H1 (cell line): Measurements from ENCODE around the gene GRIP2. TPM values are rescaled to one million over a fixed set of nuclear protein-coding genes. Genes with fewer than 3 reads are reported as not detected.

ENCODE experiments used
- CTCF ChIA-PET: fragments of 300-600 bp; sonication (Branson Sonifier 250); formaldehyde crosslinking; loops from one replicate; lab custom pipeline; 2021; ENCODE audit not compliant: partially characterized antibody; lab: Charles Lee
- POLR2A ChIA-PET: fragments of 300-600 bp; sonication (Branson Sonifier 250); formaldehyde crosslinking; loops from one replicate; lab custom pipeline; 2021; ENCODE audit warnings: inconsistent platforms; ENCODE audit not compliant: partially characterized antibody; lab: Charles Lee
- DNase-seq, 2 experiments: peaks; one replicate each; pipeline versions ENCODE4 v3.0.0 to v3.0.0-alpha.2; 2010 to 2022; ENCODE audit warnings: low spot score in 2 of 2, low read depth in 1 of 2, mixed read lengths in 1 of 2
- FAIRE-seq: peaks from 2 replicates; lab custom pipeline; 2011; peaks lifted over from hg19 to GRCh38; lab: Jason Lieb, UNC
- H2AFZ ChIP-seq: 2 replicates; pipeline ENCODE4 v1.8.1; 2012; ENCODE audit warnings: low read length, inconsistent platforms
- H2AK5ac ChIP-seq: 2 replicates; pipeline ENCODE4 v1.6.1; 2013; ENCODE audit warnings: low read depth, low read length
- H2BK120ac ChIP-seq: replicated peaks from 2 replicates; pipeline ENCODE3; 2013; ENCODE audit warnings: low read depth, low read length, inconsistent platforms
- H2BK12ac ChIP-seq: 2 replicates; pipeline ENCODE4 v1.6.1; 2013; ENCODE audit warnings: low read depth, low read length
- H2BK15ac ChIP-seq: 2 replicates; pipeline ENCODE4 v1.6.1; 2013; ENCODE audit warnings: low read length
- H2BK20ac ChIP-seq: 2 replicates; pipeline ENCODE4 v1.6.1; 2013; ENCODE audit warnings: low read length
- H2BK5ac ChIP-seq: 2 replicates; pipeline ENCODE4 v1.6.1; 2013; ENCODE audit warnings: low read depth, low read length
- H3K14ac ChIP-seq: 2 replicates; pipeline ENCODE4 v1.6.1; 2013; ENCODE audit warnings: inconsistent platforms; ENCODE audit not compliant: insufficient read length
- H3K18ac ChIP-seq: 2 replicates; pipeline ENCODE4 v1.6.1; 2013; ENCODE audit warnings: low read length; ENCODE audit errors: extremely low read depth
- H3K23ac ChIP-seq: 2 replicates; pipeline ENCODE4 v1.6.1; 2013; ENCODE audit warnings: inconsistent platforms; ENCODE audit not compliant: insufficient read length
- H3K23me2 ChIP-seq: 2 replicates; pipeline ENCODE4 v1.6.1; 2013; ENCODE audit warnings: low read depth, low read length
- H3K27ac ChIP-seq: 2 replicates; pipeline ENCODE4 v1.6.1; 2011; ENCODE audit warnings: low read depth, low read length, inconsistent platforms
- H3K27me3 ChIP-seq, 4 experiments: replicated peaks in 1 of 4; 1 replicate in 1 of 4; 2 replicates in 3 of 4; pipeline versions ENCODE4 v1.6.1 to v1.8.1; 2011 to 2013; ENCODE audit warnings: low read length in 3 of 4, mild to moderate bottlenecking in 3 of 4, inconsistent platforms in 2 of 4, mixed read lengths in 2 of 4, moderate library complexity in 1 of 4; ENCODE audit not compliant: control insufficient read depth in 3 of 4, insufficient read depth in 3 of 4; ENCODE audit errors: extremely low read depth in 1 of 4
- H3K36me3 ChIP-seq, 4 experiments: 2 replicates each; pipeline versions ENCODE4 v1.6.1 to v1.8.1; 2011 to 2013; ENCODE audit warnings: mild to moderate bottlenecking in 4 of 4, low read length in 3 of 4, moderate library complexity in 2 of 4, control low read depth in 1 of 4, inconsistent platforms in 1 of 4; ENCODE audit not compliant: insufficient read depth in 4 of 4, control insufficient read depth in 2 of 4
- H3K4ac ChIP-seq: replicated peaks from 2 replicates; pipeline ENCODE3; 2013; ENCODE audit warnings: low read length, low read depth, mixed read lengths, inconsistent platforms; ENCODE audit not compliant: insufficient read length
- H3K4me1 ChIP-seq, 4 experiments: replicated peaks in 1 of 4; 1 replicate in 1 of 4; 2 replicates in 3 of 4; pipeline versions ENCODE4 v1.6.1 to v1.8.1; 2011 to 2013; ENCODE audit warnings: low read length in 3 of 4, inconsistent platforms in 2 of 4, mixed read lengths in 1 of 4; ENCODE audit not compliant: insufficient read depth in 4 of 4, control insufficient read depth in 3 of 4
- H3K4me2 ChIP-seq, 2 experiments: 2 replicates each; pipeline versions ENCODE4 v1.6.1 to v1.8.1; 2011 to 2013; ENCODE audit warnings: low read depth in 2 of 2, low read length in 2 of 2, control low read depth in 1 of 2, inconsistent platforms in 1 of 2, mild to moderate bottlenecking in 1 of 2; ENCODE audit not compliant: insufficient read depth in 1 of 2
- H3K4me3 ChIP-seq, 4 experiments: fragments of 200-600, 300-600 bp in 1 of 4; sonication (generic), shearing (Covaris generic), sonication (Bioruptor Twin) in 1 of 4; 2 replicates each; pipeline versions ENCODE4 v1.5.1 to v1.8.1; 2011 to 2016; ENCODE audit warnings: low read length in 4 of 4, low read depth in 3 of 4, control low read depth in 2 of 4, inconsistent platforms in 2 of 4, mild to moderate bottlenecking in 2 of 4, mixed read lengths in 1 of 4, moderate library complexity in 1 of 4; ENCODE audit not compliant: insufficient read depth in 2 of 4; ENCODE audit errors: extremely low read depth in 1 of 4
- H3K56ac ChIP-seq: replicated peaks from 2 replicates; pipeline ENCODE3; 2013; ENCODE audit warnings: low read depth, mild to moderate bottlenecking, mixed read lengths, low read length, inconsistent platforms; ENCODE audit not compliant: insufficient read length
- H3K79me1 ChIP-seq: 2 replicates; pipeline ENCODE4 v1.6.1; 2013; ENCODE audit warnings: low read depth, low read length, control low read depth
- H3K79me2 ChIP-seq, 2 experiments: 2 replicates each; pipeline versions ENCODE4 v1.6.1 to v1.8.1; 2012 to 2013; ENCODE audit warnings: low read length in 2 of 2, mild to moderate bottlenecking in 2 of 2, inconsistent platforms in 1 of 2; ENCODE audit not compliant: insufficient read depth in 2 of 2, control insufficient read depth in 1 of 2
- H3K9ac ChIP-seq, 4 experiments: replicated peaks in 1 of 4; 1 replicate in 1 of 4; 2 replicates in 3 of 4; pipeline versions ENCODE4 v1.6.1 to v1.8.1; 2011 to 2013; ENCODE audit warnings: low read depth in 3 of 4, low read length in 3 of 4, control low read depth in 2 of 4, mild to moderate bottlenecking in 2 of 4, moderate library complexity in 2 of 4, inconsistent platforms in 1 of 4; ENCODE audit errors: extremely low read depth in 1 of 4
- H3K9me3 ChIP-seq, 2 experiments: 2 replicates each; pipeline versions ENCODE4 v1.6.1 to v1.8.1; 2012 to 2013; ENCODE audit warnings: mild to moderate bottlenecking in 2 of 2, moderate library complexity in 2 of 2, control low read depth in 1 of 2, inconsistent platforms in 1 of 2, low read depth in 1 of 2, low read length in 1 of 2, mixed read lengths in 1 of 2; ENCODE audit not compliant: insufficient read depth in 2 of 2
- H4K20me1 ChIP-seq, 2 experiments: replicated peaks in 1 of 2; 2 replicates each; pipeline versions ENCODE3 to v1.8.1; 2011 to 2013; ENCODE audit warnings: inconsistent platforms in 2 of 2, low read length in 2 of 2, mild to moderate bottlenecking in 1 of 2; ENCODE audit not compliant: insufficient read depth in 2 of 2, control insufficient read depth in 1 of 2
- H4K5ac ChIP-seq: 2 replicates; pipeline ENCODE4 v1.6.1; 2013; ENCODE audit warnings: low read length, low read depth, mixed read lengths, inconsistent platforms; ENCODE audit not compliant: insufficient read length
- H4K8ac ChIP-seq: 2 replicates; pipeline ENCODE4 v1.8.0; 2013; ENCODE audit warnings: mild to moderate bottlenecking, moderate library complexity, low read length, inconsistent platforms; ENCODE audit not compliant: insufficient read depth; ENCODE audit errors: extremely low read depth
- H4K91ac ChIP-seq: replicated peaks from 2 replicates; pipeline ENCODE3; 2013; ENCODE audit warnings: low read length, mixed read lengths, inconsistent platforms; ENCODE audit not compliant: insufficient read length
- CBX8 ChIP-seq: fragments of 300-800, 300-1000 bp; sonication (generic); IDR thresholded peaks from 2 replicates; pipeline ENCODE4 v1.7.1; 2016; ENCODE audit warnings: low read depth, low read length, borderline replicate concordance
- HDAC2 ChIP-seq, 2 experiments: fragments of 300-600 bp in 1 of 2; sonication (generic) in 1 of 2; IDR thresholded peaks; 2 replicates each; pipeline ENCODE4 v1.6.1; 2011 to 2012; ENCODE audit warnings: low read depth in 2 of 2, low read length in 2 of 2, mild to moderate bottlenecking in 2 of 2, moderate library complexity in 2 of 2, borderline replicate concordance in 1 of 2, inconsistent platforms in 1 of 2
- POLR2AphosphoS5 ChIP-seq: IDR thresholded peaks from 2 replicates; pipeline ENCODE4 v1.6.1; 2011; ENCODE audit warnings: low read depth, low read length
- SUZ12 ChIP-seq: fragments of 200-600 bp; sonication (generic); IDR thresholded peaks from 2 replicates; pipeline ENCODE4 v1.6.1; 2012; ENCODE audit warnings: mild to moderate bottlenecking, inconsistent platforms, low read length, moderate library complexity, mixed read lengths
- WGBS, 2 experiments: shearing (Covaris generic) in 1 of 2; methylation state at CpG; one replicate each; pipeline versions ENCODE4 v1.1.6 to v1.1.7; 2013 to 2015; ENCODE audit warnings: low lambda C conversion rate in 2 of 2, mixed read lengths in 2 of 2, inconsistent platforms in 1 of 2, low coverage in 1 of 2, missing lambda C conversion rate in 1 of 2; ENCODE audit not compliant: insufficient replicate concordance in 2 of 2, insufficient coverage in 1 of 2, insufficient read length in 1 of 2; ENCODE audit errors: extremely low coverage in 1 of 2, missing lambda C conversion rate in 1 of 2; 5-methylcytosine and 5-hydroxymethylcytosine counted together
- polyA plus RNA-seq, 7 experiments: library from polyadenylated mRNA; depleted of rRNA in 3 of 7; stranded (reverse) in 5 of 7; unstranded in 2 of 7; fragments of >200 nt in 5 of 7; fragments of 200-250 nt in 2 of 7; gene quantifications; 1 replicate in 5 of 7; 2 replicates in 1 of 7; 4 replicates in 1 of 7; pipeline versions ENCODE4 v1.2.1 to v1.2.3, GENCODE V29; 2011 to 2013; ENCODE audit warnings: missing spikeins in 2 of 7, mixed read lengths in 2 of 7
- total RNA-seq: library from RNA; stranded (reverse); fragmentation: NEBNext Ultra II Directional; extraction: Animal tissue kit (Norgen Biotek cat#: 25700); gene quantifications from 2 replicates; pipeline ENCODE4 v1.2.1, GENCODE V29; 2021

Gene GRIP2
- total and polyA plus RNA-seq, 2 of the 8 experiments (the other 6 are each of a cell fraction or from before 2014, with no cell fraction given) = 2.5 to 6.4 TPM

GRCh38 chr3:14470461-14470860 is 69.7 kb downstream of the GRIP2 start:
- TF ChIP-seq HDAC2 (IDR thresholded peaks at IDR 0.05; ENCODE audit: borderline replicate concordance in 1 of 2, low read depth in 2 of 2, low read length in 2 of 2) = no peak
- TF ChIP-seq POLR2AphosphoS5 = no peak
- no peak for TF ChIP-seq SUZ12
- TF ChIP-seq CBX8 = no peak
- Histone ChIP-seq H3K14ac (no peak overlapping the region), H3K4me2 (no peak overlapping the region), H3K79me2 (no peaks in the 10 kb centered on the region), H3K23me2 (no peaks in the 10 kb centered on the region), H3K4me1 (peaks cover 0 to 2% (median 0%) of the 10 kb centered on the region in 4 experiments; a peak in 2 of 7 replicates), H2AFZ (no peak overlapping the region), H3K27me3 (no peaks in the 10 kb centered on the region), H3K18ac (no peak overlapping the region), H4K8ac (no peak overlapping the region), H2AK5ac (no peak overlapping the region), H2BK120ac (no peak overlapping the region), H3K4me3 (no peak overlapping the region), H3K4ac (no peak overlapping the region), H4K20me1 (peaks cover 0 to 5% of the 10 kb centered on the region in 2 experiments), H3K23ac (no peak overlapping the region), H3K56ac (no peak overlapping the region), H2BK12ac (no peak overlapping the region), H3K36me3 (peaks cover 14 to 52% (median 45%) of the 10 kb centered on the region in 4 experiments), H3K79me1 (peaks cover 3% of the 10 kb centered on the region; the same call in 1 of the 2 replicates), H3K27ac (no peak overlapping the region), H4K5ac (no peak overlapping the region), H3K9me3 (no peaks in the 10 kb centered on the region), H3K9ac (no peak overlapping the region), H4K91ac (no peak overlapping the region), H2BK15ac (no peak overlapping the region), H2BK5ac (no peak overlapping the region), H2BK20ac (no peak overlapping the region)
- FAIRE-seq (no peak), DNase-seq (no peak)
- POLR2A ChIA-PET = no interaction called here
- CTCF ChIA-PET = interaction anchor here (0.6 kb wide), 1 partner anchor 253 kb away, joined by 4 read pairs; no protein-coding TSS in a partner anchor
- WGBS, 2 experiments = 85% methylated on average over 12 of the region's 12 CpGs; no CpG with 5 or more reads in 1 of the 2 experiments
